ENCODE measurements around the gene ILK. TPM values are rescaled to one million over a fixed set of nuclear protein-coding genes. Genes with fewer than 3 reads are reported as not detected.

The ILK gene
- total and polyA plus RNA-seq, 3 donors from 2014 or later = 79.1 to 122 (median 109) TPM

DNA sequence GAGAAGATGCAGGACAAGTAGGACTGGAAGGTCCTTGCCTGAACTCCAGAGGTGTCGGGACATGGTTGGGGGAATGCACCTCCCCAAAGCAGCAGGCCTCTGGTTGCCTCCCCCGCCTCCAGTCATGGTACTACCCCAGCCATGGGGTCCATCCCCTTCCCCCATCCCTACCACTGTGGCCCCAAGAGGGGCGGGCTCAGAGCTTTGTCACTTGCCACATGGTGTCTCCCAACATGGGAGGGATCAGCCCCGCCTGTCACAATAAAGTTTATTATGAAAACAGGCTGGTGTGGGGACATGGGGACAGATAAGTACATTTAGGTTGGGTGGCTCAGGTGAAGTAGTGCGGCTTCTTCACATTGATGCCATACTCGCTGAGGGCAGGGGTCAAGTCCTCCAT lies 7.0 kb downstream of the ILK start:
- DNase-seq = no peak
- 75 to 85% methylated on average over 3 to 6 of the region's 6 CpGs for WGBS, 2 donors
- Histone ChIP-seq H3K4me1 (peaks cover 31% of the 10 kb centered on the region), H3K4me3 (no peak overlapping the region), H3K27ac (no peak overlapping the region), H3K27me3 (no peaks in the 10 kb centered on the region), H3K36me3 (ENCODE audit: low read depth, missing control alignments) (no peaks in the 10 kb centered on the region), H3K9me3 (no peaks in the 10 kb centered on the region)
- TF ChIP-seq, protein P1, sequence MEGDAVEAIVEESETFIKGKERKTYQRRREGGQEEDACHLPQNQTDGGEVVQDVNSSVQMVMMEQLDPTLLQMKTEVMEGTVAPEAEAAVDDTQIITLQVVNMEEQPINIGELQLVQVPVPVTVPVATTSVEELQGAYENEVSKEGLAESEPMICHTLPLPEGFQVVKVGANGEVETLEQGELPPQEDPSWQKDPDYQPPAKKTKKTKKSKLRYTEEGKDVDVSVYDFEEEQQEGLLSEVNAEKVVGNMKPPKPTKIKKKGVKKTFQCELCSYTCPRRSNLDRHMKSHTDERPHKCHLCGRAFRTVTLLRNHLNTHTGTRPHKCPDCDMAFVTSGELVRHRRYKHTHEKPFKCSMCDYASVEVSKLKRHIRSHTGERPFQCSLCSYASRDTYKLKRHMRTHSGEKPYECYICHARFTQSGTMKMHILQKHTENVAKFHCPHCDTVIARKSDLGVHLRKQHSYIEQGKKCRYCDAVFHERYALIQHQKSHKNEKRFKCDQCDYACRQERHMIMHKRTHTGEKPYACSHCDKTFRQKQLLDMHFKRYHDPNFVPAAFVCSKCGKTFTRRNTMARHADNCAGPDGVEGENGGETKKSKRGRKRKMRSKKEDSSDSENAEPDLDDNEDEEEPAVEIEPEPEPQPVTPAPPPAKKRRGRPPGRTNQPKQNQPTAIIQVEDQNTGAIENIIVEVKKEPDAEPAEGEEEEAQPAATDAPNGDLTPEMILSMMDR (IDR thresholded peaks at IDR 0.05) = no peak
- no peak for TF ChIP-seq POLR2A (IDR thresholded peaks at IDR 0.05)
- intact Hi-C loops (cut with DNase I; ENCODE audit: low total_unique reads) = no loop called here

DNA sequence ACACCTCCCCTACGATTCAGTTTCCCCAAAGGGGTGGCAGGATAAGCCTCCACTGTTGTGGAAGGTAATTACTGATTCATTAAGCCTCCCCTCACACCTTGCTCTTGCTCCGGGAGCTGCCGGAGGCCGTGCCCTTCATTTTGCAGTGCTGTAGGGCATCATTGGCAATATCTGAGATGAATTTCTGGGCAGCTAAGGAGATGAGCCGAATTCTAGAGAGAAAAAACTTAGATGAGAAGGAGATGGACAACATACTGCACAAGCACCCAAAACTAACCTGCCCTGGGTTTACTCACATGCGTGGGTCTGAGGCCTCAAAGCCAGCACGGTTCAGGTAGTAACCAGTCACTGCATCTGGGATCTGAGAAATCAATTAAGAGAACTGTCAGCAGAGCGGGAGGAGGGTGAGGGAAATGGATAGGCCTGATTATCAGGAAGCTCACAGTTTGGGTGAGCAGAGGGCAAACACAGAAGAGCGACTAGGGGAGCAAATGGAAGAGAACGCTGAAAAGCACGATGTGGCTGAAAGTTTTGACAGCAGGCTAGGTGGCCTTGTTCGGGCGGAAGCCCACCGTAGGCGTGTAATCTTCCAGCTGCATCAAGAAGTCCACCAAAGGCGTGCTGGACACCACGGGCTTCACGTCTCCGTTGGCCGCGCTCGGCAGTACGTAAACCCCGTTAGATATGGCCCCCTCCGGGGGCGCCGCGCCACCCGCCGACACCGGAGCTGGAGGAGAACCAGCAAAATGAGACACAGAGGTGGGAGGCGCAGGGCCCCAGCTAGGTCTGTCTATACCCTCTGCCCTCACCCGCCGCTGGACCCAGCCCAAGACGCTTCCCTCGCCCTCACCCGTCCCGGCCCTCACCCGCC lies 7.8 kb downstream of the ILK start:
- H3K27ac ChIP-seq = peak overlapping the region; percentile 90 to 92
- intact Hi-C loops (cut with DNase I; ENCODE audit: low total_unique reads) = no loop called here
- H3K4me1 ChIP-seq = peaks cover 24% of the 10 kb centered on the region
- H3K27me3 ChIP-seq = no peaks in the 10 kb centered on the region
- H3K4me3 ChIP-seq = peak overlapping the region; percentile 67 to 93
- 10 to 11% methylated on average over 31 to 39 of the region's 39 CpGs for WGBS, 2 donors
- peak; percentile 37 for DNase-seq
- no peaks in the 10 kb centered on the region for H3K9me3 ChIP-seq
- H3K36me3 ChIP-seq (ENCODE audit: low read depth, missing control alignments) = no peaks in the 10 kb centered on the region
- TF ChIP-seq POLR2A (IDR thresholded peaks at IDR 0.05) = no peak
- TF ChIP-seq, protein P1 (IDR thresholded peaks at IDR 0.05) = no peak

- WGBS, 2 donors = 2% methylated on average over 19 of the region's 36 CpGs; no CpG with 5 or more reads in 1 of the 2 donors
- Histone ChIP-seq H3K36me3 (ENCODE audit: low read depth, missing control alignments) (no peaks in the 10 kb centered on the region), H3K27me3 (no peaks in the 10 kb centered on the region), H3K27ac (peak overlapping the region; percentile 90 to 92), H3K4me1 (peaks cover 18% of the 10 kb centered on the region), H3K4me3 (peak overlapping the region; percentile 67 to 93), H3K9me3 (no peaks in the 10 kb centered on the region)
- TF ChIP-seq, protein P1 (IDR thresholded peaks at IDR 0.05) = no peak
- no peak for TF ChIP-seq POLR2A (IDR thresholded peaks at IDR 0.05)
- DNase-seq = no peak
- intact Hi-C loops (cut with DNase I; ENCODE audit: low total_unique reads) = no loop called here
Observed at GRCh38 chr11:6611963-6612212, 8.3 kb downstream of the ILK start.

DNA sequence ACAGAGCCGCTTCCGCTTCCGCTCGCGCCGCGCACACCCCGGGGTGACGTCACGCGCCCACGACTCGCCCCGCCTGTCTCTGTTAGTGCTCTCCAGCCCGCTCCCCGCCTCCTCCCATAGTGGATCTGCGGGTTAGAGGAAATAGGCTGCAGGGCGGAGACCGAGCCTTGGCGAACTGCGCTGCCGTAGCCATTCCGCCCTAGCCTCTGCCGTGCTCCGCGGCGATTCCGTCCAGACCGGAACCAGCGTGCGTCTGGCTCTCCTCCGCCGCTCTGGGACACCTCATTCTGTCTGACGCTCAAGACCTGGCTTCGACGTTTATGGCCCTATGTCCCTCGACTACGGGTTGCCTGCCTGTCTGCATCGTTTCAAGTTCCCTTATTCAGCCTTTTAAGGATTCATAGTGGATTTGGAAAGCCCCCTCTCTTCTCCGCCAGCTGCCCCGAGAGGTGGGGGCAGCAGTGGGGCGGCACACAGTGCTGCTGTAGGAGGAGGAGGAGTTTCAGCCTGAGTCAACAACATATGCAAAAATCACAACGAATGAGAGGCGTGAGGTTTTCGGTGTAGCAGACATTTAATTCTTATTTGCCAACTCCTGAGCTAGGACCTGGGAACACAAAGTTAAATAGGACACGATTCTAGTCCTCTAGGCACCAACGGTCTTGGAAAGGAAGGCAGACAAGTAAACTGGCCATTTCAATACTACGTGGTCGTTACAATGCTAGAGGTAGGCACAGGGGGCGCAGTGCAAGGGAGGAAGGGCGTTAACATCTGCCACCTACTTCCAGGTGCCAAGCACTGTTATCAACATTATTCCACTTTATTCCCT lies 8.9 kb downstream of the ILK start, which contains the start of gene TAF10:
Gene TAF10 (minus strand): TSS at position 4 of the 829 bp plus-strand sequence. CDS start 27 bp downstream, outside the sequence.
- TF ChIP-seq, protein P1 (IDR thresholded peaks at IDR 0.05) = peak; percentile 10 to 29 (median 24)
- peak; percentile 91 for TF ChIP-seq POLR2A (IDR thresholded peaks at IDR 0.05)
- peak within 1 kb of the TSS; percentile 90 to 92 for H3K27ac ChIP-seq
- 0% methylated on average over 24 to 51 of the region's 51 CpGs for WGBS, 2 donors
- no peaks in the 10 kb centered on the region for H3K36me3 ChIP-seq (ENCODE audit: low read depth, missing control alignments)
- H3K4me1 ChIP-seq = peaks cover 13% of the 10 kb centered on the region
- H3K4me3 ChIP-seq = peak within 1 kb of the TSS; percentile 67 to 93
- no peaks in the 10 kb centered on the region for H3K9me3 ChIP-seq
- peak; percentile 98 for DNase-seq
- H3K27me3 ChIP-seq = no peaks in the 10 kb centered on the region
- intact Hi-C loops (cut with DNase I; ENCODE audit: low total_unique reads) = no loop called here

All from testis (tissue), 3 donors.